Measurements from ENCODE around the gene TMEM141. TPM values are rescaled to one million over a fixed set of nuclear protein-coding genes. Genes with fewer than 3 reads are reported as not detected.

TMEM141 gene
- total and polyA plus RNA-seq, 8 donors: 29.2 to 104 (median 39.5) TPM

DNA sequence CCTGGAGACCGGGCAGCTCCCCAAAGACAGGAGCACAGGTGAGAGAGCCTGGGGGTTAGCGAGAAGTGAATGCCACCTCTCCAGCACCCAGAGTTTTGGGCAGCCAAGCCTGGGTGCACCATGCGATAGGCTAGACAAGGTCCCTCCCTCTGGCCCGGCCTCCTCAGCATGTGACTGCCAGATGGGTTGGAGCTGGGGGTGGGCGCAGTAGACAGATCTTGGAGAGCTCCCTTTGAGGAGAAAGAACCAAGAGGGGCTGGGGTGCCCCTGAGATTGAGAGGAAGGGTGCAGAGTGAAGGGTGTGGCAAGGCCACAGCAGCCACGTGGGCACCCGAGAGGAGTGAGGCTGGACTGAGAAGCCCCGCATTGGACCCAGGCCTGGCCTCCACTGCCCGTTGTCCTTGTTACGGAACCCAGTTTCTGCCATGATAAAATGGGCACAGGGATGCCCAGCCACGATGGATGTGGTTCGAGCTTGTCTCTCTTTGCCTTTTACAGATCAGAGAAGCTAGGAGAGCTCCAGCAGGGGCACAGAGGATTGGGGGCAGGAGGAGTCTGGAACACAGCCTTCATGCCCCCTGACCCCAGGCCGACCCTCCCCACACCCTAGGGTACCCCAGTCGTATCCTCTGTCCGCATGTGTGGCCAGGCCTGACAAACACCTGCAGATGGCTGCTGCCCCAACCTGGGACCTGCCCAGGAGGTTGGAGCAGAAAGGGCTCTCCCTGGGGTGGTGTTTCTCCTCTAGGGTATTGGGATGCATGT is 1.4 kb downstream of the TMEM141 start:
- TF ChIP-seq, protein P1, sequence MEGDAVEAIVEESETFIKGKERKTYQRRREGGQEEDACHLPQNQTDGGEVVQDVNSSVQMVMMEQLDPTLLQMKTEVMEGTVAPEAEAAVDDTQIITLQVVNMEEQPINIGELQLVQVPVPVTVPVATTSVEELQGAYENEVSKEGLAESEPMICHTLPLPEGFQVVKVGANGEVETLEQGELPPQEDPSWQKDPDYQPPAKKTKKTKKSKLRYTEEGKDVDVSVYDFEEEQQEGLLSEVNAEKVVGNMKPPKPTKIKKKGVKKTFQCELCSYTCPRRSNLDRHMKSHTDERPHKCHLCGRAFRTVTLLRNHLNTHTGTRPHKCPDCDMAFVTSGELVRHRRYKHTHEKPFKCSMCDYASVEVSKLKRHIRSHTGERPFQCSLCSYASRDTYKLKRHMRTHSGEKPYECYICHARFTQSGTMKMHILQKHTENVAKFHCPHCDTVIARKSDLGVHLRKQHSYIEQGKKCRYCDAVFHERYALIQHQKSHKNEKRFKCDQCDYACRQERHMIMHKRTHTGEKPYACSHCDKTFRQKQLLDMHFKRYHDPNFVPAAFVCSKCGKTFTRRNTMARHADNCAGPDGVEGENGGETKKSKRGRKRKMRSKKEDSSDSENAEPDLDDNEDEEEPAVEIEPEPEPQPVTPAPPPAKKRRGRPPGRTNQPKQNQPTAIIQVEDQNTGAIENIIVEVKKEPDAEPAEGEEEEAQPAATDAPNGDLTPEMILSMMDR (IDR thresholded peaks at IDR 0.05): no peak
- Histone ChIP-seq H3K4me1 (peaks cover 35 to 49% (median 36%) of the 10 kb centered on the region in 3 donors), H3K27me3 (no peaks in the 10 kb centered on the region), H3K27ac (peak overlapping the region; percentile 90 to 96 (median 94)), H3K4me3 (peak overlapping the region in 2 of 4 donors; percentile 62 to 69), H3K36me3 (no peaks in the 10 kb centered on the region), H3K9me3 (no peaks in the 10 kb centered on the region)
- WGBS, 2 donors: 57 to 65% methylated on average over 15 of the region's 15 CpGs
- DNase-seq (peak in 4 of 6 donors; percentile 45 to 84 (median 60)), FAIRE-seq (no peak), ATAC-seq (no peak)
- intact Hi-C loops (cut with DNase I): loop anchor here in 2 of 3 donors (10.0 kb wide), 2 partner anchors 52 to 152 kb away; partner anchors contain the start of genes AJM1 (in 1 of the 2), C8G (in 1 of the 2), FBXW5 (in 1 of the 2) and PHPT1 (in 1 of the 2)

DNA sequence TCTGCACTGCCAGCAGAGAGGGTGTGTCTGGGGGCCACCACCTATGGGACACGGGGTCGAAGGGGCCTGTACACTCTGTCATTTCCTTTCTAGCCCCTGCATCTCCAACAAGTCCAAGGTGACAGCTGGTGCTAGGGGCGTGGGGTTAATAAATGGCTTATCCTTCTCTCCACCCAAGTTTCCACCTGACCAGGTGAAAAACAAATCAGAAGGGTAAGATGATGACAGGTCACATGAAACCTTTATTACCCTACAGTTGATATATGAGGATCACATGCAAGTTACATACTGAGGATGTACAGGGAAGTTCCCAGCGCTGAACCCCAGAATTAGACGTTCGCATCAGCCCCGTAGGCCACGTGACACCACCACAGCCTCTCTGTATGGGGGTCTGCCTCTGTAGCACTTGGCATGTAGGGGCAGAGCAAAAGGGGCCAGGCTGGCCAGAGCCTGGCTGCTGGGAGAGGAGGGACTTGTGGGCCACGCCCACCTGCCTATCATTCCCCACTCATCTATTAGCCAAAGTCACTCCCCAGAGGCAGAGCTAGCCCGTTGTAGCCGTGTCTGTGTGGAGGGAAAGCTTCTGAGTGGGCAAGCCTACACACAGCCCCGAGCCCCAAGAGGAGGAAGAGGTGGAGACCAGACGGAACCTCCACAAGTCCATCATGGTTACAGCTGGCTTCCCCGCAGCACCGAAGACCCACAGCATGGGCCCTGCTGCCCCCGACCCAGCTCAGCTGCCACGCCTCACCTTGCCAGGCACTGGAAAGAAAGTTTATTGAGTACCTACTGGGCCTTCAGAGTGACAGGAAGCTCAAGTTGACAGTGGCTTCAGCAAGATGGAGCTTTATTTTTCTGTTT is 2.2 kb downstream of the TMEM141 start:
- Histone ChIP-seq H3K27me3 (no peaks in the 10 kb centered on the region), H3K27ac (no peak overlapping the region), H3K9me3 (no peaks in the 10 kb centered on the region), H3K4me1 (peaks cover 38 to 50% (median 43%) of the 10 kb centered on the region in 3 donors), H3K36me3 (no peaks in the 10 kb centered on the region), H3K4me3 (no peak overlapping the region)
- TF ChIP-seq, protein P1 (IDR thresholded peaks at IDR 0.05): no peak
- DNase-seq (peak in 4 of 6 donors; percentile 34 to 74 (median 54)), FAIRE-seq (no peak), ATAC-seq (no peak)
- intact Hi-C loops (cut with DNase I): loop anchor here in 2 of 3 donors (10.0 kb wide), 2 partner anchors 51 to 151 kb away; partner anchors contain the start of genes AJM1 (in 1 of the 2), C8G (in 1 of the 2), FBXW5 (in 1 of the 2) and PHPT1 (in 1 of the 2)
- WGBS, 2 donors: 70 to 71% methylated on average over 17 of the region's 17 CpGs

DNA sequence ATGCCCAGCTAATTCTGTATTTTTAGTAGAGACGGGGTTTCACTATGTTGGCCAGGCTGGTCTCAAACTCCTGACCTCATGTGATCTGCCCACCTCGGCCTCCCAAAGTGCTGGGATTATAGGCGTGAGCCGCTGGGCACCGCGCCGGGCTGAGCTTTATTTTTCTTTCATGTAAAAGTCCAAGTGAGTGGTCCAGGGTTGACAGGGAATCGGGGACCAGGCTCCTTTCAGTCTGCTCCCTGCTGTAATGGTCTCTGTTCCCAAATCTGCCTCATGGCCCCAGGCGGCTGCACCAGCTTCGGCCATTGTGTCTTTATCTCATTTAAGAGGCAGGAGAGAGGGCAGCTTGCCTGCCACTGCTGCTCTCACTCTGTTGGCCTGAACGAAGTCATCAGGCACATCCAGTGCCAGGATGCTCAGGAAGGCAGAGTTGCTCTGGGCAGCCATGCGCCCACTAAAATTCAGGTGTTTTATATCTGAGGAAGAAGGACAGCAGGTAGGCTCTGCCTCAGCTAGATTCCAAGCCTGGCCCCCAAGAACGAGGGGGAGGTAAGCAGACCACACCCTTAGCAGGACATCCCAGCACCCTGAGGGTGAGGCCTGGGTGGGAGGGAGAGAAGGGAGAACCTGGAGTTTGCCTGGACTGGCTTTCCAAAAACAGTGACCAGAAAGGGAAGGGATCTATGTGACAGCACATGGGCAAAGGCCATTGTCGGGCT is 3.3 kb downstream of the TMEM141 start:
- H3K27ac ChIP-seq: no peak overlapping the region
- intact Hi-C loops (cut with DNase I): loop anchor here in 2 of 3 donors (10.0 kb wide), 2 partner anchors 50 to 150 kb away; partner anchors contain the start of genes AJM1 (in 1 of the 2), C8G (in 1 of the 2), FBXW5 (in 1 of the 2) and PHPT1 (in 1 of the 2)
- WGBS, 2 donors: 85 to 89% methylated on average over 14 of the region's 14 CpGs

DNA sequence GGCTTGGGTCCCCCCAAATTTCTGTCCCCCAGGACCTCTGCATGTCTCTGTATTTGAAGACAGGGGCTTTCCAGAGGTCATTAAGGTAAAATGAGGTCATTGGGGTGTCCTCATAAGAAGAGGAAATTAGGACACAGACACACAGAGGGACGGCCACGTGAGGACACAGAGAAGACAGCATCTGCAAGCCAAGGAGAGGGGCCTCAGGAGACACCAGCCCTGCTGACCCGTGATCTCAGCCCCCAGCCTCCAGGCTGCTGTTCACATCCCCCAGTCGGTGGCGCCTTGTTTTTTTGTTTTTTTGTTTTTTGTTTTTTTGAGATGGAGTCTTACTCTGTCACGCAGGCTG is 3.8 kb downstream of the TMEM141 start:
- Histone ChIP-seq H3K9me3 (no peaks in the 10 kb centered on the region), H3K36me3 (no peaks in the 10 kb centered on the region), H3K27me3 (no peaks in the 10 kb centered on the region), H3K27ac (no peak overlapping the region), H3K4me3 (no peak overlapping the region), H3K4me1 (peaks cover 45 to 50% (median 47%) of the 10 kb centered on the region in 3 donors)
- DNase-seq (no peak), FAIRE-seq (no peak), ATAC-seq (no peak)
- 75 to 85% methylated on average over 6 of the region's 6 CpGs for WGBS, 2 donors
- TF ChIP-seq, protein P1 (IDR thresholded peaks at IDR 0.05): no peak
- intact Hi-C loops (cut with DNase I): loop anchor here in 2 of 3 donors (10.0 kb wide), 2 partner anchors 50 to 150 kb away; partner anchors contain the start of genes AJM1 (in 1 of the 2), C8G (in 1 of the 2), FBXW5 (in 1 of the 2) and PHPT1 (in 1 of the 2)

More for the DNA sequence above, 3.3 kb downstream of the TMEM141 start:
- Histone ChIP-seq H3K36me3 (no peaks in the 10 kb centered on the region), H3K9me3 (no peaks in the 10 kb centered on the region), H3K27me3 (no peaks in the 10 kb centered on the region), H3K4me3 (no peak overlapping the region), H3K4me1 (peaks cover 49 to 53% (median 50%) of the 10 kb centered on the region in 3 donors)
- no peak for FAIRE-seq
- DNase-seq: peak in 1 of 6 donors; percentile 31
- ATAC-seq: no peak
- TF ChIP-seq, protein P1 (IDR thresholded peaks at IDR 0.05): no peak

Measured in pancreas (tissue), 10 donors.